Measurements from ENCODE around the gene RGS8.
"Not testable (repeated sequence)": the region's sequence is repeated elsewhere in the genome, so short reads cannot be mapped to it uniquely, and the experiment has no call there.

Gene RGS8

GRCh38 chr1:182698971-182699370 is 14.6 kb upstream of the RGS8 start:
- H3K36me3 ChIP-seq (ENCODE audit: control insufficient read depth, insufficient read depth, low read length): no peaks in the 10 kb centered on the region
- no peak overlapping the region for H3K4me3 ChIP-seq (ENCODE audit: low read length)
- H3K27ac ChIP-seq (ENCODE audit: low read depth, low read length): no peak overlapping the region
- no peaks in the 10 kb centered on the region for H3K27me3 ChIP-seq (ENCODE audit: control insufficient read depth, insufficient read depth, low read length)
- no peaks in the 10 kb centered on the region for H3K4me1 ChIP-seq (ENCODE audit: control insufficient read depth, insufficient read depth, low read length)
- no peak overlapping the region for H3K9ac ChIP-seq (ENCODE audit: low read length)

- not testable (repeated sequence) for H3K36me3 ChIP-seq (ENCODE audit: control insufficient read depth, insufficient read depth, low read length); H3K4me3 ChIP-seq (ENCODE audit: low read length); H3K4me1 ChIP-seq (ENCODE audit: control insufficient read depth, insufficient read depth, low read length); H3K27me3 ChIP-seq (ENCODE audit: control insufficient read depth, insufficient read depth, low read length); H3K9ac ChIP-seq (ENCODE audit: low read length); H3K27ac ChIP-seq (ENCODE audit: low read depth, low read length)
These were observed 8.8 kb upstream of the RGS8 start for GRCh38 chr1:182693139-182693538.

- no peaks in the 10 kb centered on the region for H3K27me3 ChIP-seq (ENCODE audit: control insufficient read depth, insufficient read depth, low read length)
- H3K27ac ChIP-seq (ENCODE audit: low read depth, low read length): no peak overlapping the region
- H3K9ac ChIP-seq (ENCODE audit: low read length): no peak overlapping the region
- H3K4me3 ChIP-seq (ENCODE audit: low read length): no peak overlapping the region
- H3K36me3 ChIP-seq (ENCODE audit: control insufficient read depth, insufficient read depth, low read length): no peaks in the 10 kb centered on the region
- H3K4me1 ChIP-seq (ENCODE audit: control insufficient read depth, insufficient read depth, low read length): no peaks in the 10 kb centered on the region
These were observed 6.6 kb upstream of the RGS8 start for GRCh38 chr1:182690886-182691443.

- Histone ChIP-seq H3K4me1 (ENCODE audit: control insufficient read depth, insufficient read depth, low read length) (no peaks in the 10 kb centered on the region), H3K9ac (ENCODE audit: low read length) (no peak overlapping the region), H3K36me3 (ENCODE audit: control insufficient read depth, insufficient read depth, low read length) (no peaks in the 10 kb centered on the region), H3K27ac (ENCODE audit: low read depth, low read length) (no peak overlapping the region), H3K27me3 (ENCODE audit: control insufficient read depth, insufficient read depth, low read length) (no peaks in the 10 kb centered on the region), H3K4me3 (ENCODE audit: low read length) (no peak overlapping the region)
These were observed 4.2 kb upstream of the RGS8 start for GRCh38 chr1:182688436-182689205.

GRCh38 chr1:182687361-182687760 is 3.0 kb upstream of the RGS8 start:
- Histone ChIP-seq H3K4me3 (ENCODE audit: low read length) (no peak overlapping the region), H3K27me3 (ENCODE audit: control insufficient read depth, insufficient read depth, low read length) (no peaks in the 10 kb centered on the region), H3K36me3 (ENCODE audit: control insufficient read depth, insufficient read depth, low read length) (no peaks in the 10 kb centered on the region), H3K4me1 (ENCODE audit: control insufficient read depth, insufficient read depth, low read length) (no peaks in the 10 kb centered on the region), H3K9ac (ENCODE audit: low read length) (no peak overlapping the region), H3K27ac (ENCODE audit: low read depth, low read length) (no peak overlapping the region)

- Histone ChIP-seq H3K4me1 (ENCODE audit: control insufficient read depth, insufficient read depth, low read length) (no peaks in the 10 kb centered on the region), H3K9ac (ENCODE audit: low read length) (no peak overlapping the region), H3K4me3 (ENCODE audit: low read length) (no peak overlapping the region), H3K27me3 (ENCODE audit: control insufficient read depth, insufficient read depth, low read length) (no peaks in the 10 kb centered on the region), H3K36me3 (ENCODE audit: control insufficient read depth, insufficient read depth, low read length) (no peaks in the 10 kb centered on the region), H3K27ac (ENCODE audit: low read depth, low read length) (no peak overlapping the region)
These were observed 2.1 kb upstream of the RGS8 start for GRCh38 chr1:182686446-182686845.

- no peaks in the 10 kb centered on the region for H3K36me3 ChIP-seq (ENCODE audit: control insufficient read depth, insufficient read depth, low read length)
- H3K4me3 ChIP-seq (ENCODE audit: low read length): no peak overlapping the region
- H3K27me3 ChIP-seq (ENCODE audit: control insufficient read depth, insufficient read depth, low read length): no peaks in the 10 kb centered on the region
- H3K9ac ChIP-seq (ENCODE audit: low read length): no peak overlapping the region
- H3K27ac ChIP-seq (ENCODE audit: low read depth, low read length): no peak overlapping the region
- H3K4me1 ChIP-seq (ENCODE audit: control insufficient read depth, insufficient read depth, low read length): no peaks in the 10 kb centered on the region
These were observed 828 bp upstream of the RGS8 start for GRCh38 chr1:182685215-182685614.

- Histone ChIP-seq H3K4me3 (ENCODE audit: low read length) (no peak overlapping the region), H3K27me3 (ENCODE audit: control insufficient read depth, insufficient read depth, low read length) (no peaks in the 10 kb centered on the region), H3K27ac (ENCODE audit: low read depth, low read length) (no peak overlapping the region), H3K9ac (ENCODE audit: low read length) (no peak overlapping the region), H3K36me3 (ENCODE audit: control insufficient read depth, insufficient read depth, low read length) (no peaks in the 10 kb centered on the region), H3K4me1 (ENCODE audit: control insufficient read depth, insufficient read depth, low read length) (no peaks in the 10 kb centered on the region)
These were observed 1.4 kb downstream of the RGS8 start for GRCh38 chr1:182682898-182683501.

GRCh38 chr1:182682406-182682805 is 2.0 kb downstream of the RGS8 start:
- Histone ChIP-seq H3K4me1 (ENCODE audit: control insufficient read depth, insufficient read depth, low read length) (no peaks in the 10 kb centered on the region), H3K36me3 (ENCODE audit: control insufficient read depth, insufficient read depth, low read length) (no peaks in the 10 kb centered on the region), H3K9ac (ENCODE audit: low read length) (no peak overlapping the region), H3K27ac (ENCODE audit: low read depth, low read length) (no peak overlapping the region), H3K27me3 (ENCODE audit: control insufficient read depth, insufficient read depth, low read length) (no peaks in the 10 kb centered on the region), H3K4me3 (ENCODE audit: low read length) (no peak overlapping the region)

- no peak overlapping the region for H3K4me3 ChIP-seq (ENCODE audit: low read length)
- no peaks in the 10 kb centered on the region for H3K4me1 ChIP-seq (ENCODE audit: control insufficient read depth, insufficient read depth, low read length)
- no peaks in the 10 kb centered on the region for H3K27me3 ChIP-seq (ENCODE audit: control insufficient read depth, insufficient read depth, low read length)
- no peak overlapping the region for H3K27ac ChIP-seq (ENCODE audit: low read depth, low read length)
- H3K9ac ChIP-seq (ENCODE audit: low read length): no peak overlapping the region
- no peaks in the 10 kb centered on the region for H3K36me3 ChIP-seq (ENCODE audit: control insufficient read depth, insufficient read depth, low read length)
These were observed 2.8 kb downstream of the RGS8 start for GRCh38 chr1:182681568-182681912.

- H3K4me3 ChIP-seq (ENCODE audit: low read length): no peak overlapping the region
- peaks cover under 1% of the 10 kb centered on the region for H3K4me1 ChIP-seq (ENCODE audit: control insufficient read depth, insufficient read depth, low read length)
- H3K27ac ChIP-seq (ENCODE audit: low read depth, low read length): no peak overlapping the region
- H3K9ac ChIP-seq (ENCODE audit: low read length): no peak overlapping the region
- H3K27me3 ChIP-seq (ENCODE audit: control insufficient read depth, insufficient read depth, low read length): no peaks in the 10 kb centered on the region
- no peaks in the 10 kb centered on the region for H3K36me3 ChIP-seq (ENCODE audit: control insufficient read depth, insufficient read depth, low read length)
These were observed 3.4 kb downstream of the RGS8 start for GRCh38 chr1:182680901-182681567.

GRCh38 chr1:182680408-182680807 is 4.0 kb downstream of the RGS8 start:
- H3K9ac ChIP-seq (ENCODE audit: low read length): no peak overlapping the region
- H3K27ac ChIP-seq (ENCODE audit: low read depth, low read length): no peak overlapping the region
- no peak overlapping the region for H3K4me3 ChIP-seq (ENCODE audit: low read length)
- H3K36me3 ChIP-seq (ENCODE audit: control insufficient read depth, insufficient read depth, low read length): no peaks in the 10 kb centered on the region
- peaks cover 3% of the 10 kb centered on the region for H3K4me1 ChIP-seq (ENCODE audit: control insufficient read depth, insufficient read depth, low read length)
- H3K27me3 ChIP-seq (ENCODE audit: control insufficient read depth, insufficient read depth, low read length): no peaks in the 10 kb centered on the region
